Right ventricle myocardium inferior (tissue), 1 donor: ENCODE data around the gene MRPS27. TPM values are rescaled to one million over a fixed set of nuclear protein-coding genes. Genes with fewer than 3 reads are reported as not detected.
A peak's percentile ranks its signal among the peaks of the same experiment; 100 is the strongest.

Source experiments
- ATAC-seq: fragments of 200-7000 bp; cut with Tn5 transposase; one replicate; pipeline ENCODE4 v1.9.1; 2020; ENCODE audit warnings: mild to moderate bottlenecking, moderate library complexity
- DNase-seq: peaks from one replicate; pipeline ENCODE4 v3.0.0; 2021; ENCODE audit errors: missing footprints
- intact Hi-C: fragments of 100-400 bp; cut with DNase I; formaldehyde crosslinking; loops from one replicate; pipeline ENCODE4 v1.11.0; 2022
- total RNA-seq: library from RNA; stranded (reverse); fragmentation: NEBNext Ultra II Directional; extraction: Animal tissue kit (Norgen Biotek cat#: 25700); gene quantifications from one replicate; pipeline ENCODE4 v1.2.1, GENCODE V29; 2021
- donor health status: DM: no; HTN: yes; CAD: no; lungs with severe emphysema.

The MRPS27 gene
- total RNA-seq, 1 donor from 2014 or later: 65.5 TPM

GRCh38 chr5:72296256-72296655, 23.8 kb downstream of the MRPS27 start:
- DNase-seq: no peak
- ATAC-seq: no peak
- intact Hi-C loops: no loop called here

GRCh38 chr5:72295539-72295938, 24.5 kb downstream of the MRPS27 start:
- no peak for ATAC-seq
- no peak for DNase-seq
- intact Hi-C loops: no loop called here

- no peak for ATAC-seq
- DNase-seq: no peak
- intact Hi-C loops: no loop called here
Observed at GRCh38 chr5:72294473-72294872, 25.6 kb downstream of the MRPS27 start.

- intact Hi-C loops: no loop called here
- DNase-seq (no peak), ATAC-seq (peak; percentile 44)
Observed at GRCh38 chr5:72293495-72294055, 26.5 kb downstream of the MRPS27 start.

GRCh38 chr5:72292411-72292810, 27.6 kb downstream of the MRPS27 start:
- intact Hi-C loops: no loop called here
- ATAC-seq: no peak
- no peak for DNase-seq

GRCh38 chr5:72291601-72292000, 28.4 kb downstream of the MRPS27 start:
- ATAC-seq (no peak), DNase-seq (no peak)
- intact Hi-C loops: no loop called here

- no peak for DNase-seq
- ATAC-seq: no peak
- intact Hi-C loops: no loop called here
Observed at GRCh38 chr5:72290356-72291133, 29.5 kb downstream of the MRPS27 start.

- DNase-seq (no peak), ATAC-seq (peak; percentile 37)
- intact Hi-C loops: no loop called here
Observed at GRCh38 chr5:72288924-72289323, 31.1 kb downstream of the MRPS27 start.

GRCh38 chr5:72286798-72287197, 33.2 kb downstream of the MRPS27 start:
- no peak for DNase-seq
- intact Hi-C loops: no loop called here
- no peak for ATAC-seq

GRCh38 chr5:72285424-72285821, 34.6 kb downstream of the MRPS27 start:
- ATAC-seq: no peak
- intact Hi-C loops: no loop called here
- DNase-seq: no peak

- intact Hi-C loops: no loop called here
- DNase-seq (no peak), ATAC-seq (no peak)
Observed at GRCh38 chr5:72284559-72285423, 35.2 kb downstream of the MRPS27 start.

- peak; percentile 38 for ATAC-seq
- intact Hi-C loops: no loop called here
- no peak for DNase-seq
Observed at GRCh38 chr5:72283358-72283757, 36.7 kb downstream of the MRPS27 start.

GRCh38 chr5:72282878-72283277, 37.2 kb downstream of the MRPS27 start:
- intact Hi-C loops: no loop called here
- ATAC-seq (no peak), DNase-seq (no peak)

- intact Hi-C loops: no loop called here
- DNase-seq: no peak
- peak; percentile 76 for ATAC-seq
Observed at GRCh38 chr5:72281764-72282499, 38.1 kb downstream of the MRPS27 start.

- peak; percentile 43 for ATAC-seq
- no peak for DNase-seq
- intact Hi-C loops: no loop called here
Observed at GRCh38 chr5:72281430-72281763, 38.6 kb downstream of the MRPS27 start.

GRCh38 chr5:72280581-72281069, 39.4 kb downstream of the MRPS27 start:
- DNase-seq: no peak
- no peak for ATAC-seq
- intact Hi-C loops: no loop called here

- intact Hi-C loops: no loop called here
- no peak for DNase-seq
- ATAC-seq: no peak
Observed at GRCh38 chr5:72276219-72276752, 43.8 kb downstream of the MRPS27 start.

- intact Hi-C loops: no loop called here
- no peak for ATAC-seq
- no peak for DNase-seq
Observed at GRCh38 chr5:72273547-72273946, 46.5 kb downstream of the MRPS27 start.

- no peak for ATAC-seq
- DNase-seq: no peak
- intact Hi-C loops: no loop called here
Observed at GRCh38 chr5:72272398-72272797, 47.6 kb downstream of the MRPS27 start.
